Neural progenitor cell (in vitro differentiated cells): ENCODE results near the gene MGMT. TPM values are rescaled to one million over a fixed set of nuclear protein-coding genes. Genes with fewer than 3 reads are reported as not detected.

Source experiments
- DNase-seq: peaks from one replicate; pipeline ENCODE4 v3.0.0-alpha.2; 2016; ENCODE audit warnings: low spot score
- H2AFZ ChIP-seq: fragments of 200-600 bp; sonication (generic); replicated peaks from 2 replicates; pipeline ENCODE4 v1.6.1; 2016; ENCODE audit warnings: antibody characterized with exemption
- H3F3A ChIP-seq: fragments of 200-600 bp; sonication (generic); 2 replicates; pipeline ENCODE4 v1.6.1; 2016; ENCODE audit warnings: antibody characterized with exemption, low read depth
- H3K27ac ChIP-seq: fragments of 200-600 bp; sonication (generic); 2 replicates; pipeline ENCODE4 v1.5.1; 2016; ENCODE audit warnings: mild to moderate bottlenecking
- H3K27me3 ChIP-seq: fragments of 200-600 bp; sonication (generic); 2 replicates; pipeline ENCODE4 v1.6.1; 2016; ENCODE audit warnings: mild to moderate bottlenecking, moderate library complexity
- H3K36me3 ChIP-seq: fragments of 200-600 bp; sonication (generic); 2 replicates; pipeline ENCODE4 v1.5.1; 2016
- H3K4me1 ChIP-seq: fragments of 200-600 bp; sonication (generic); 2 replicates; pipeline ENCODE4 v1.6.1; 2016; ENCODE audit warnings: mixed run types
- H3K4me2 ChIP-seq: fragments of 200-600 bp; sonication (generic); 2 replicates; pipeline ENCODE4 v1.6.1; 2016
- H3K4me3 ChIP-seq: fragments of 200-600 bp; sonication (generic); 2 replicates; pipeline ENCODE4 v1.5.1; 2016
- H3K79me2 ChIP-seq: fragments of 200-600 bp; sonication (generic); 2 replicates; pipeline ENCODE4 v1.6.1; 2016; ENCODE audit warnings: low read depth
- H3K9ac ChIP-seq: fragments of 200-600 bp; sonication (generic); 2 replicates; pipeline ENCODE4 v1.6.1; 2016
- H3K9me3 ChIP-seq: fragments of 200-600 bp; sonication (generic); 2 replicates; pipeline ENCODE4 v1.5.1; 2016; ENCODE audit warnings: low read depth
- H4K20me1 ChIP-seq: fragments of 200-600 bp; sonication (generic); 2 replicates; pipeline ENCODE4 v1.6.1; 2016; ENCODE audit warnings: low read depth
- H3K27ac Mint-ChIP-seq: 3 replicates; pipeline ENCODE4 v1.8.0; 2021; ENCODE audit warnings: mixed read lengths
- H3K27me3 Mint-ChIP-seq: 2 replicates; pipeline ENCODE4 v1.8.0; 2022; ENCODE audit warnings: low read depth, mild to moderate bottlenecking, inconsistent platforms, moderate library complexity, mixed read lengths; ENCODE audit not compliant: insufficient read depth
- H3K36me3 Mint-ChIP-seq: 3 replicates; pipeline ENCODE4 v1.8.0; 2021; ENCODE audit warnings: mixed read lengths
- H3K4me1 Mint-ChIP-seq: 3 replicates; pipeline ENCODE4 v1.8.0; 2021; ENCODE audit warnings: mixed read lengths
- H3K4me3 Mint-ChIP-seq: 3 replicates; pipeline ENCODE4 v1.8.0; 2021; ENCODE audit warnings: mild to moderate bottlenecking, moderate library complexity, mixed read lengths
- H3K9me3 Mint-ChIP-seq: 3 replicates; pipeline ENCODE4 v1.8.0; 2020; ENCODE audit warnings: mixed read lengths
- CTCF ChIP-seq: fragments of 200-600 bp; sonication (generic); IDR thresholded peaks from 2 replicates; pipeline ENCODE4 v1.5.1; 2017; ENCODE audit warnings: antibody characterized with exemption, mild to moderate bottlenecking
- EZH2 ChIP-seq: fragments of 200-600 bp; sonication (generic); IDR thresholded peaks from 2 replicates; pipeline ENCODE4 v1.6.1; 2017; ENCODE audit warnings: antibody characterized with exemption, mild to moderate bottlenecking, moderate library complexity
- EZH2phosphoT487 ChIP-seq: fragments of 200-600 bp; sonication (generic); IDR thresholded peaks from 2 replicates; pipeline ENCODE4 v1.6.1; 2017; ENCODE audit warnings: antibody characterized with exemption
- total RNA-seq: library from RNA; depleted of rRNA; stranded (reverse); fragments of >200 nt; gene quantifications from 2 replicates; pipeline ENCODE4 v1.2.3, GENCODE V29; 2015; ENCODE audit warnings: low replicate concordance

Gene MGMT
- total RNA-seq, 1 donor from 2014 or later: 17.5 TPM

- Mint-ChIP-seq H3K4me1 (no peaks in the 10 kb centered on the region), H3K27ac (no peak overlapping the region), H3K4me3 (no peak overlapping the region), H3K27me3 (peaks cover 2% of the 10 kb centered on the region), H3K36me3 (peaks cover 2% of the 10 kb centered on the region), H3K9me3 (peaks cover 8% of the 10 kb centered on the region)
- Histone ChIP-seq H3K27me3 (no peaks in the 10 kb centered on the region), H4K20me1 (no peaks in the 10 kb centered on the region), H3K4me3 (no peak overlapping the region), H2AFZ (no peak overlapping the region), H3K4me2 (no peak overlapping the region), H3K36me3 (no peaks in the 10 kb centered on the region), H3K27ac (no peak overlapping the region), H3F3A (no peaks in the 10 kb centered on the region), H3K9ac (no peak overlapping the region), H3K9me3 (no peaks in the 10 kb centered on the region), H3K4me1 (no peaks in the 10 kb centered on the region), H3K79me2 (no peaks in the 10 kb centered on the region)
- no peak for DNase-seq
- no peak for TF ChIP-seq EZH2
- no peak for TF ChIP-seq CTCF
- no peak for TF ChIP-seq EZH2phosphoT487
Observed at GRCh38 chr10:129743738-129744133, 276.7 kb downstream of the MGMT start.

GRCh38 chr10:129744134-129745111 lies 277.4 kb downstream of the MGMT start:
- H2AFZ ChIP-seq: no peak overlapping the region
- H4K20me1 ChIP-seq: no peaks in the 10 kb centered on the region
- H3K36me3 ChIP-seq: no peaks in the 10 kb centered on the region
- peaks cover 2% of the 10 kb centered on the region for H3K27me3 Mint-ChIP-seq
- DNase-seq: no peak
- H3K4me3 Mint-ChIP-seq: no peak overlapping the region
- H3K27ac Mint-ChIP-seq: no peak overlapping the region
- H3K27me3 ChIP-seq: no peaks in the 10 kb centered on the region
- H3F3A ChIP-seq: no peaks in the 10 kb centered on the region
- H3K4me3 ChIP-seq: no peak overlapping the region
- H3K4me1 Mint-ChIP-seq: no peaks in the 10 kb centered on the region
- H3K9ac ChIP-seq: no peak overlapping the region
- H3K9me3 Mint-ChIP-seq: peaks cover 9% of the 10 kb centered on the region
- TF ChIP-seq EZH2phosphoT487 (no peak), EZH2 (no peak), CTCF (no peak)
- no peak overlapping the region for H3K27ac ChIP-seq
- peaks cover 4% of the 10 kb centered on the region for H3K9me3 ChIP-seq
- no peak overlapping the region for H3K4me2 ChIP-seq
- H3K4me1 ChIP-seq: no peaks in the 10 kb centered on the region
- H3K36me3 Mint-ChIP-seq: no peaks in the 10 kb centered on the region
- no peaks in the 10 kb centered on the region for H3K79me2 ChIP-seq

- H3K4me2 ChIP-seq: no peak overlapping the region
- H3K4me1 Mint-ChIP-seq: no peaks in the 10 kb centered on the region
- H3K27ac Mint-ChIP-seq: no peak overlapping the region
- no peaks in the 10 kb centered on the region for H3K4me1 ChIP-seq
- no peaks in the 10 kb centered on the region for H3F3A ChIP-seq
- no peaks in the 10 kb centered on the region for H3K36me3 Mint-ChIP-seq
- H3K36me3 ChIP-seq: no peaks in the 10 kb centered on the region
- no peaks in the 10 kb centered on the region for H4K20me1 ChIP-seq
- H2AFZ ChIP-seq: no peak overlapping the region
- peaks cover 2% of the 10 kb centered on the region for H3K27me3 Mint-ChIP-seq
- H3K9me3 ChIP-seq: peaks cover 10% of the 10 kb centered on the region
- no peak for DNase-seq
- H3K9me3 Mint-ChIP-seq: peaks cover 10% of the 10 kb centered on the region
- H3K27me3 ChIP-seq: no peaks in the 10 kb centered on the region
- TF ChIP-seq EZH2phosphoT487: no peak
- TF ChIP-seq EZH2: no peak
- TF ChIP-seq CTCF: no peak
- no peak overlapping the region for H3K27ac ChIP-seq
- no peak overlapping the region for H3K4me3 Mint-ChIP-seq
- H3K4me3 ChIP-seq: no peak overlapping the region
- H3K9ac ChIP-seq: no peak overlapping the region
- H3K79me2 ChIP-seq: no peaks in the 10 kb centered on the region
Observed at GRCh38 chr10:129745186-129745750, 278.2 kb downstream of the MGMT start.
